Hepatocyte (in vitro differentiated cells): ENCODE data around the gene CBFA2T3. TPM values are rescaled to one million over a fixed set of nuclear protein-coding genes. Genes with fewer than 3 reads are reported as not detected.

Source experiments
- DNase-seq: peaks from one replicate; pipeline ENCODE4 v3.0.0-alpha.2; 2016; ENCODE audit warnings: low spot score
- H2AFZ ChIP-seq: fragments of 200-600 bp; sonication (generic); 2 replicates; pipeline ENCODE4 v1.6.0; 2016; ENCODE audit warnings: antibody characterized with exemption, mild to moderate bottlenecking
- H3K27ac ChIP-seq: fragments of 200-600 bp; sonication (generic); 2 replicates; pipeline ENCODE4 v1.5.1; 2016; ENCODE audit warnings: mild to moderate bottlenecking
- H3K27me3 ChIP-seq: fragments of 200-600 bp; sonication (generic); 2 replicates; pipeline ENCODE4 v1.6.1; 2016
- H3K36me3 ChIP-seq: fragments of 200-600 bp; sonication (generic); replicated peaks from 2 replicates; pipeline ENCODE4 v1.5.1; 2016; ENCODE audit warnings: low read depth; ENCODE audit not compliant: insufficient read depth
- H3K4me1 ChIP-seq: fragments of 200-600 bp; sonication (generic); 2 replicates; pipeline ENCODE4 v1.5.1; 2016; ENCODE audit warnings: mild to moderate bottlenecking, moderate library complexity; ENCODE audit not compliant: insufficient read depth
- H3K4me2 ChIP-seq: fragments of 200-600 bp; sonication (generic); 2 replicates; pipeline ENCODE4 v1.6.0; 2016
- H3K4me3 ChIP-seq: fragments of 200-600 bp; sonication (generic); 2 replicates; pipeline ENCODE4 v1.5.1; 2016; ENCODE audit warnings: mild to moderate bottlenecking
- H3K79me2 ChIP-seq: fragments of 200-600 bp; sonication (generic); 2 replicates; pipeline ENCODE4 v1.6.0; 2017; ENCODE audit warnings: mild to moderate bottlenecking
- H3K9me2 ChIP-seq: fragments of 200-600 bp; sonication (generic); replicated peaks from 2 replicates; pipeline ENCODE4 v1.6.0; 2017; ENCODE audit warnings: mild to moderate bottlenecking; ENCODE audit not compliant: insufficient read depth
- H3K9me3 ChIP-seq: fragments of 200-600 bp; sonication (generic); 2 replicates; pipeline ENCODE4 v1.5.1; 2016; ENCODE audit warnings: low read depth, mild to moderate bottlenecking
- H4K20me1 ChIP-seq: fragments of 200-600 bp; sonication (generic); 2 replicates; pipeline ENCODE4 v1.6.0; 2016; ENCODE audit warnings: mild to moderate bottlenecking; ENCODE audit not compliant: insufficient read depth, poor library complexity, severe bottlenecking
- CTCF ChIP-seq: fragments of 200-600 bp; sonication (generic); IDR thresholded peaks from 2 replicates; pipeline ENCODE4 v1.5.1; 2016; ENCODE audit warnings: antibody characterized with exemption, mild to moderate bottlenecking; ENCODE audit not compliant: poor library complexity
- EZH2 ChIP-seq: fragments of 200-600 bp; sonication (generic); IDR thresholded peaks from 2 replicates; pipeline ENCODE4 v1.6.1; 2016; ENCODE audit warnings: antibody characterized with exemption, mild to moderate bottlenecking, borderline replicate concordance
- EZH2phosphoT487 ChIP-seq: fragments of 200-600 bp; sonication (generic); IDR thresholded peaks from one replicate; pipeline ENCODE4 v1.6.1; 2018; ENCODE audit warnings: antibody characterized with exemption, mild to moderate bottlenecking, low read depth, moderate library complexity; ENCODE audit not compliant: unreplicated experiment, severe bottlenecking
- WGBS: methylation state at CpG from one replicate; pipeline ENCODE4 v1.1.6; 2016; ENCODE audit warnings: low lambda C conversion rate; ENCODE audit errors: missing lambda C conversion rate; 5-methylcytosine and 5-hydroxymethylcytosine counted together
- polyA plus RNA-seq: library from polyadenylated mRNA; unstranded; fragments of >200 nt; fragmentation: Nextera tagmentation; extraction: Ambion mirVana; gene quantifications from 2 replicates; pipeline ENCODE4 v1.2.1, GENCODE V29; 2016
- total RNA-seq: library from RNA; depleted of rRNA; stranded (reverse); fragments of >200 nt; gene quantifications from 2 replicates; pipeline ENCODE4 v1.2.3, GENCODE V29; 2014

CBFA2T3 gene
- total and polyA plus RNA-seq, 2 experiments from 2014 or later, result 0.07 to 1.5 TPM

- Histone ChIP-seq H3K27ac (no peak overlapping the region), H2AFZ (no peak overlapping the region), H3K36me3 (no peaks in the 10 kb centered on the region), H3K4me2 (no peak overlapping the region), H3K4me3 (no peak overlapping the region), H3K4me1 (no peaks in the 10 kb centered on the region), H3K9me2 (no peaks in the 10 kb centered on the region), H3K27me3 (no peaks in the 10 kb centered on the region), H4K20me1 (no peaks in the 10 kb centered on the region), H3K9me3 (no peaks in the 10 kb centered on the region), H3K79me2 (no peaks in the 10 kb centered on the region)
- TF ChIP-seq EZH2phosphoT487 (no peak), EZH2 (no peak), CTCF (no peak)
- DNase-seq, result no peak
- WGBS, result 81% methylated on average over 25 of the region's 25 CpGs
Measured at GRCh38 chr16:89022051-89022836, 45.2 kb upstream of the CBFA2T3 start.

DNA sequence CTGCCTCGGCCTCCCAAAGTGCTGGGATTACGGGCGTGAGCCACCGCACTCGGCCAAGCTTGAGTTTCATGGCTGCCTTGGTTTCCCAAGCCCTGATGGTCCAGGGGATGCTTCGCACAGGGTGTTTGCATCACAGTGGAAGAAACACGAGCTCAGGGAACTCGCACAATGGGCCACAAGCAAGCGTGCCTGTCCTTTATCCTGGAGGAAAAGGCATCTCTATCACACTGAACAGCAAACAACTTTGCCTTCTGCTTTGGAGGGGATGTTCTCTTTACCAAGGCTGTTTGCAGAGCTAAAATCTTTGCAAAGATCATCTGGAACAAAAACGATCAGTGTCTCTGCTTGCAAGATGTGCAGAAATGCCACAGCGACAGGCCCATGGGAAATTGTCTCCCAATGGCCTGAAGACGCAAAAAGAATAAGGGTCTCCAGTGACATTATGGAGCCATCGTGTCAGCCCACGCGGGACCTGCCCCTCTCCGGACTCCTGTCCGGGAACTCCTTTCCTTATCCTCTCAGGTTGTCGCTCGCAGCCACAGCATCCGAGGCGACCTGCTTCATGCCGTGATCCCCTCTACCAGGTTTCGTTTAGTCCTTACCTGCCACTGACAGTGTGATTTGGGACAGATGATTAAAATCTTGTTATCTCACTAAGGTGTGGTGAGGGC, 44.1 kb upstream of the CBFA2T3 start:
- no peaks in the 10 kb centered on the region for H3K36me3 ChIP-seq
- no peaks in the 10 kb centered on the region for H3K27me3 ChIP-seq
- no peaks in the 10 kb centered on the region for H3K9me3 ChIP-seq
- DNase-seq, result no peak
- no peak overlapping the region for H3K27ac ChIP-seq
- no peak for TF ChIP-seq CTCF
- TF ChIP-seq EZH2, result no peak
- no peak for TF ChIP-seq EZH2phosphoT487
- no peaks in the 10 kb centered on the region for H3K79me2 ChIP-seq
- no peak overlapping the region for H2AFZ ChIP-seq
- no peak overlapping the region for H3K4me2 ChIP-seq
- no peak overlapping the region for H3K4me3 ChIP-seq
- H4K20me1 ChIP-seq, result no peaks in the 10 kb centered on the region
- no peaks in the 10 kb centered on the region for H3K9me2 ChIP-seq
- 91% methylated on average over 23 of the region's 23 CpGs for WGBS
- no peaks in the 10 kb centered on the region for H3K4me1 ChIP-seq

DNA sequence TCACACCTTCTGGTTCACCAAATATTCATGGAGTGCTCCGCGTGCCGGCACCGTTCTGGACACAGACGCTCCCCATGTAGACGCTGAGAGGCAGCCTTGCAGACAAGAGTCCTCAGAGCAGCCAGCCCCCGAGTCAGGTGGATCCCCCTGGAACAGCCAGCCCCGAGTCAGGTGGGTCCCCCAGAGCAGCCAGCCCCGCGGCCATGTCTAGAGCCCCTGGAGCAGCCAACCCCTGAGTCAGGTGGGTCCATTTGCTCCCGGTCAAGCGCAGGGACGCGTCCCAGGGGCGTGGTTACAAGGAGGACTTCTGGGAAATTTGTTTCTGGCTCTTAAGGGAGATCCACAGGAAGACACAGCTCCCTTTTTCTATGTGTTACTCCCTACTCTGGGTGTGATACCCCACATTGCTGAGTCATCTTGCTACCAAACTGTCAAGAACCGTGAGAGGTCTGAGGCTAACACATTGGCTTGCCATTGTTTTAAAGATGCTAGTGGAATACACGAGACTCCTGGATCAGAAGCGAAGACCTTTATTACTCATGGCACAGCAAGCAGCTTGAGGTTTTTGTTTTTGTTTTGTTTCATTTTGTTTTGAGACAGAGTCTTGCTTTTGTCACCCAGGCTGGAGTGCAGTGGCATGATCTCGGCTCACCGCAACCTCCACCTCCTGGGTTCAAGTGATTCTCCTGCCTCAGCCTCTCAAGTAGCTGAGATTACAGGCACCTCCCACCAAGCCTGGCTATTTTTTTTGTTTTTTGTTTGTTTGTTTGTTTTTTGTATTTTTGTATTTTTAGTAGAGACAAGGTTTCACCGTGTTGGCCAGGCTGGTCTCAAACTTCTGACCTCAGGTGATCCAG, 43.3 kb upstream of the CBFA2T3 start:
- WGBS, result 88% methylated on average over 21 of the region's 21 CpGs
- TF ChIP-seq EZH2, result no peak
- no peak for TF ChIP-seq CTCF
- TF ChIP-seq EZH2phosphoT487, result no peak
- no peaks in the 10 kb centered on the region for H3K27me3 ChIP-seq
- no peak overlapping the region for H3K4me3 ChIP-seq
- no peak overlapping the region for H3K4me2 ChIP-seq
- H3K79me2 ChIP-seq, result no peaks in the 10 kb centered on the region
- no peak overlapping the region for H2AFZ ChIP-seq
- H3K36me3 ChIP-seq, result no peaks in the 10 kb centered on the region
- no peaks in the 10 kb centered on the region for H3K9me2 ChIP-seq
- no peaks in the 10 kb centered on the region for H3K4me1 ChIP-seq
- no peaks in the 10 kb centered on the region for H4K20me1 ChIP-seq
- H3K27ac ChIP-seq, result no peak overlapping the region
- no peaks in the 10 kb centered on the region for H3K9me3 ChIP-seq
- DNase-seq, result no peak
